Psoas muscle (tissue), 8 donors: ENCODE data around the gene SLC22A2. TPM values are rescaled to one million over a fixed set of nuclear protein-coding genes. Genes with fewer than 3 reads are reported as not detected.

Source experiments
- ATAC-seq, 4 donors: fragments of 200-7000 bp; cut with Tn5 transposase; one replicate each; pipeline ENCODE4 v1.9.1; 2020; ENCODE audit warnings: moderate library complexity in 3 of 4, mild to moderate bottlenecking in 2 of 4
- DNase-seq, 2 donors: peaks; one replicate each; pipeline ENCODE4 v3.0.0-alpha.2; 2020
- H3K27ac ChIP-seq: fragments of 200-600 bp; one replicate; pipeline ENCODE4 v1.8.0; 2022
- H3K27me3 ChIP-seq, 3 donors: fragments of 200-600 bp in 1 of 3; one replicate each; pipeline versions ENCODE4 v1.6.1 to v1.8.0; 2013 to 2022; ENCODE audit warnings: low read length in 2 of 3, mild to moderate bottlenecking in 2 of 3, moderate library complexity in 1 of 3; ENCODE audit not compliant: insufficient read depth in 3 of 3
- H3K36me3 ChIP-seq, 2 donors: fragments of 200-600 bp in 1 of 2; one replicate each; pipeline versions ENCODE4 v1.6.1 to v1.8.0; 2013 to 2022; ENCODE audit warnings: low read depth in 1 of 2, mild to moderate bottlenecking in 1 of 2, moderate library complexity in 1 of 2; ENCODE audit not compliant: insufficient read depth in 1 of 2
- H3K4me1 ChIP-seq: fragments of 200-600 bp; one replicate; pipeline ENCODE4 v1.8.0; 2022
- H3K4me3 ChIP-seq: fragments of 200-600 bp; one replicate; pipeline ENCODE4 v1.8.0; 2022; ENCODE audit warnings: mild to moderate bottlenecking
- H3K9me3 ChIP-seq: fragments of 200-600 bp; one replicate; pipeline ENCODE4 v1.8.0; 2022
- WGBS, 3 donors: extraction: QIAGEN DNeasy Blood & Tissue Kit; methylation state at CpG; one replicate each; pipeline versions ENCODE4 v1.1.6 to v1.1.7; 2013; 5-methylcytosine and 5-hydroxymethylcytosine counted together
- intact Hi-C, 2 donors: fragments of 100-400 bp; cut with DNase I; formaldehyde crosslinking; loops; one replicate each; pipeline versions ENCODE4 v1.11.0 to v1.14.2; 2022
- polyA plus RNA-seq, 3 donors: library from polyadenylated mRNA; stranded (reverse); fragments of 200-250 nt; gene quantifications; one replicate each; pipeline ENCODE4 v1.2.3, GENCODE V29; 2013
- total RNA-seq, 4 donors: library from RNA; stranded (reverse); fragmentation: NEBNext Ultra II Directional in 2 of 4; extraction: Animal tissue kit (Norgen Biotek cat#: 25700) in 2 of 4; gene quantifications; one replicate each; pipeline versions ENCODE4 v1.2.1 to v1.2.4, GENCODE V29; 2021 to 2023
- TF ChIP-seq, protein P1 (sequence below): fragments of 200-600 bp; IDR thresholded peaks from one replicate; pipeline ENCODE4 v1.8.0; 2022; ENCODE audit warnings: antibody characterized with exemption
- donor health status: healthy with polysubstance abuse.
- donor health status: DM: no; HTN: no; CAD: no; lungs with moderate emphysema.
- donor health status: Bipolar disorder and iron deficiency.
- donor health status: healthy.
- donor health status: DM: yes; HTN: yes; CAD: no.
- donor health status: DM: no; HTN: no; CAD: no.
- donor health status: DM: no; HTN: no; CAD: no.
- donor health status: DM: yes; HTN: yes; CAD: no.

The SLC22A2 gene
- total and polyA plus RNA-seq, 7 donors: 0.06 to 0.75 (median 0.44) TPM; not detected in 1

DNA sequence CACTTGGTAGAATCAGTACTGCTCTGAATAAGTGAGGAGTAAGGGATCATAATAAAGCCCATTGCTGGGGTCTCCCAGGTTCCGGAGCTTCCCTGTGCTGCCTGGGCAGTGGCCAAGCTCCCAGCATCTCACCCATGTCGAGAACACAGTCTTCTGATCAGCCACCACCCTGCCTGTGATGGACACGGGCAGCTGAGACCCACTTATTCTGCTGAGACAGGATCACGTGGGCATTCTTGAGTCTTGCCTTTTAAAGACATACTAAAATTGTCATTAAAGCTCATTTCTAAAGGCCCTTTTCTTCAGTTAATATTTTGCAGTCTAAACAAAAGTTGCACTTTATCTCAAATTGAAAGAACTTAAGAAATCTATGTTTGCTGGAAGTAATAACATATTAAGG, 42.7 kb upstream of the SLC22A2 start:
- H3K4me1 ChIP-seq: peaks cover 11% of the 10 kb centered on the region
- no peaks in the 10 kb centered on the region for H3K27me3 ChIP-seq
- H3K9me3 ChIP-seq: no peaks in the 10 kb centered on the region
- no peak overlapping the region for H3K4me3 ChIP-seq
- intact Hi-C loops: no loop called here
- WGBS, 3 donors: 22 to 23% (median 23%) methylated on average over 4 of the region's 4 CpGs
- H3K36me3 ChIP-seq: no peaks in the 10 kb centered on the region
- TF ChIP-seq, protein P1, sequence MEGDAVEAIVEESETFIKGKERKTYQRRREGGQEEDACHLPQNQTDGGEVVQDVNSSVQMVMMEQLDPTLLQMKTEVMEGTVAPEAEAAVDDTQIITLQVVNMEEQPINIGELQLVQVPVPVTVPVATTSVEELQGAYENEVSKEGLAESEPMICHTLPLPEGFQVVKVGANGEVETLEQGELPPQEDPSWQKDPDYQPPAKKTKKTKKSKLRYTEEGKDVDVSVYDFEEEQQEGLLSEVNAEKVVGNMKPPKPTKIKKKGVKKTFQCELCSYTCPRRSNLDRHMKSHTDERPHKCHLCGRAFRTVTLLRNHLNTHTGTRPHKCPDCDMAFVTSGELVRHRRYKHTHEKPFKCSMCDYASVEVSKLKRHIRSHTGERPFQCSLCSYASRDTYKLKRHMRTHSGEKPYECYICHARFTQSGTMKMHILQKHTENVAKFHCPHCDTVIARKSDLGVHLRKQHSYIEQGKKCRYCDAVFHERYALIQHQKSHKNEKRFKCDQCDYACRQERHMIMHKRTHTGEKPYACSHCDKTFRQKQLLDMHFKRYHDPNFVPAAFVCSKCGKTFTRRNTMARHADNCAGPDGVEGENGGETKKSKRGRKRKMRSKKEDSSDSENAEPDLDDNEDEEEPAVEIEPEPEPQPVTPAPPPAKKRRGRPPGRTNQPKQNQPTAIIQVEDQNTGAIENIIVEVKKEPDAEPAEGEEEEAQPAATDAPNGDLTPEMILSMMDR: no peak
- H3K27ac ChIP-seq: peak overlapping the region; percentile 12
- DNase-seq (peak; percentile 52 to 81), ATAC-seq (peak; percentile 77 to 91 (median 84))

- intact Hi-C loops: no loop called here
- Histone ChIP-seq H3K9me3 (no peaks in the 10 kb centered on the region), H3K4me1 (peaks cover 11% of the 10 kb centered on the region), H3K36me3 (no peaks in the 10 kb centered on the region), H3K27ac (no peak overlapping the region), H3K4me3 (no peak overlapping the region), H3K27me3 (no peaks in the 10 kb centered on the region)
- peak; percentile 43 to 83 (median 58) for ATAC-seq
- WGBS, 3 donors: 70 to 77% (median 73%) methylated on average over 15 of the region's 15 CpGs
- TF ChIP-seq, protein P1: no peak
- no peak for DNase-seq
Measured at GRCh38 chr6:160300076-160300695, 41.6 kb upstream of the SLC22A2 start.

GRCh38 chr6:160299559-160299958, 40.9 kb upstream of the SLC22A2 start:
- H3K36me3 ChIP-seq: no peaks in the 10 kb centered on the region
- TF ChIP-seq, protein P1: no peak
- DNase-seq: no peak
- 91 to 93% (median 92%) methylated on average over 11 of the region's 11 CpGs for WGBS, 3 donors
- H3K9me3 ChIP-seq: no peaks in the 10 kb centered on the region
- intact Hi-C loops: loop anchor here in 1 of 2 donors (5.0 kb wide), 1 partner anchor 162 kb away; no protein-coding TSS in a partner anchor
- no peak overlapping the region for H3K27ac ChIP-seq
- no peak overlapping the region for H3K4me3 ChIP-seq
- peaks cover 11% of the 10 kb centered on the region for H3K4me1 ChIP-seq
- ATAC-seq: no peak
- H3K27me3 ChIP-seq: no peaks in the 10 kb centered on the region

DNA sequence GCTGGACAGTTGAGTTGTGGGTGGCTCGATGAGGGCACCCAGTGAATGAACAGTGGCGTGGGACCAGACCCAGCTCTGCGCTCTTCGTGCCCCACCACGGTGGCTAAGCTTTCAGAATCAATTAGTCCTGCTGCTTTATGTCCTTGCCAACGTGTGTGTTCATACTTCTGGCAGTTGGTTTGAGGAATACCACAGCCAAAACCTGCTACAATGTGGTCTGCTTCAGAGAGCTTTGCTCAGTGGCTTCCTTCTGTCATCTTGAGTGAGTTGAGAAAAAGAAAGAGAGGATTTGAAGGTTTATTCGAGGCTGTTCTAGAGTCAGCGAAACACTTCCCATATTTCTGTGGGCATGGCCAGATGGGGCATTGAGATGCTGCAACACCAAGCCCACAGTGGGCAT, 39.5 kb upstream of the SLC22A2 start:
- DNase-seq (no peak), ATAC-seq (no peak)
- WGBS, 3 donors: 37 to 43% (median 38%) methylated on average over 8 of the region's 8 CpGs
- Histone ChIP-seq H3K4me3 (no peak overlapping the region), H3K27me3 (no peaks in the 10 kb centered on the region), H3K36me3 (no peaks in the 10 kb centered on the region), H3K9me3 (no peaks in the 10 kb centered on the region), H3K4me1 (peaks cover 11% of the 10 kb centered on the region), H3K27ac (no peak overlapping the region)
- TF ChIP-seq, protein P1: no peak
- intact Hi-C loops: loop anchor here in 1 of 2 donors (5.0 kb wide), 1 partner anchor 161 kb away; no protein-coding TSS in a partner anchor

DNA sequence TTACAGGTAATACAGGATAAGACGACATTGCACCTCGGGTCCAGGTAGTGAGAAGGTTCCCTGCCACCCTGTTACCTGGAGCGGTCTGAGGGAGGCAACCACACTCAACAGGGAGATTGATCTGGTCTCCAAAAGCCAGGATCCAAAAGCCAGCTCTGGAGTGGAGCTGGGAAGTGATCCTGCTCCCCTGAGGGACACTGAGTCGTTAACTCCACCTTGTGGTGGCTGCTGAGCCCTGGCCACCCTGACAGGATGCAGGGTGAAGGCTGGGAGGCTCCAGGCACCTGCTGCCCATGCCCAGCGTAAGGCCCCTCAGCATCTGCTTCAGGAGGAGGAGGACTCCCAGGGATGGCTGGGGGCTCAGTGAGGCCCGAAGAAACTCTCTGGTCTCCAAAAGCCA, 38.7 kb upstream of the SLC22A2 start:
- Histone ChIP-seq H3K36me3 (no peaks in the 10 kb centered on the region), H3K4me3 (no peak overlapping the region), H3K27ac (no peak overlapping the region), H3K27me3 (no peaks in the 10 kb centered on the region), H3K4me1 (peaks cover 11% of the 10 kb centered on the region), H3K9me3 (no peaks in the 10 kb centered on the region)
- 63 to 69% (median 69%) methylated on average over 6 of the region's 6 CpGs for WGBS, 3 donors
- peak; percentile 36 to 59 (median 55) for ATAC-seq
- intact Hi-C loops: loop anchor here in 1 of 2 donors (5.0 kb wide), 1 partner anchor 160 kb away; no protein-coding TSS in a partner anchor
- no peak for DNase-seq
- TF ChIP-seq, protein P1: peak; percentile 21
